8988T (cell line): ENCODE measurements around the gene POTEB2.
"Not testable (repeated sequence)": the region's sequence is repeated elsewhere in the genome, so short reads cannot be mapped to it uniquely, and the experiment has no call there.

Source experiments
- DNase-seq: peaks from one replicate; pipeline ENCODE4 v3.0.0; 2011

The POTEB2 gene

DNA sequence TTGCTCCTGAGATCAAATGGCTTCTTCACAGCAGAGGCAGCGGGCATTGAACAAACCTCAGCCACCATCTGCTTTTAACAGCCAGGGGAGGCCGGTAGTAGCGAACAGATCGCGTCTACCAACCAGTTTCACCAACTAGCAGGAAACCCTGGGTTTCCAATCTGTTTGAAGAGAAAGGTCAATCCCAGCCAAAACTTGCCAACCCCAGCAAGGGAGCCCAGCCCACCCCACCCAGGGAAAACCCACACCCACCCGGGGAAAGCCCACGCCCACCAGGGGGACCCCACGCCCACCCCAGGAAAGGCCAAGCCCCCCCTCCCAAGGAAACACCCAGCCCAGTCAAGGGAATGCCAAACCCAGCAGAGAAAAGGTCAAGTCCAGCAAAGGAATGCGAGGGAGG lies at the start of gene POTEB2:
POTEB2 (minus strand) TSS at position 101 of the 400 bp plus-strand sequence; CDS start at position 68, 33 bp downstream.
- DNase-seq, result not testable (repeated sequence)

DNA sequence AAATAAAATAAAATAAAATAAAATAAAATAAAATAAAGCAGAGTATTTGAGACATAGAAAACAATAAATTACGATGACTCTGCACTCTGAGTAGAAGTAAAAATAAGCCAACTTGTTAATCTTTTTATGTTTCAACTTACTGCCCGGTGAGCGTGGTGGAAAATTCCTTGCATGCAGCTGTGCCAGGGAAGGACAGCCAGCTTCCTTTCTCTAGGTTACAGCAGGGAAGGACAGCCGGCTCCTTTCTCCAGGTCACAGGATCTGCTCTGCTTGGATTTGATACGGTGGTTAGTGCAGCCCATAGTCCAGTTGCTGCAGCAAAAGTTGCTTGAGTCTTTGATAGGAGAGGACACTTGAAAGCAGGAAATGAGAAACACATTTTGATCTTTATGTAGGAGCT lies 13.8 kb upstream of the POTEB2 start:
- DNase-seq, result not testable (repeated sequence)

GRCh38 chr15:20878464-20878863 lies 12.3 kb upstream of the POTEB2 start:
- DNase-seq, result not testable (repeated sequence)

DNA sequence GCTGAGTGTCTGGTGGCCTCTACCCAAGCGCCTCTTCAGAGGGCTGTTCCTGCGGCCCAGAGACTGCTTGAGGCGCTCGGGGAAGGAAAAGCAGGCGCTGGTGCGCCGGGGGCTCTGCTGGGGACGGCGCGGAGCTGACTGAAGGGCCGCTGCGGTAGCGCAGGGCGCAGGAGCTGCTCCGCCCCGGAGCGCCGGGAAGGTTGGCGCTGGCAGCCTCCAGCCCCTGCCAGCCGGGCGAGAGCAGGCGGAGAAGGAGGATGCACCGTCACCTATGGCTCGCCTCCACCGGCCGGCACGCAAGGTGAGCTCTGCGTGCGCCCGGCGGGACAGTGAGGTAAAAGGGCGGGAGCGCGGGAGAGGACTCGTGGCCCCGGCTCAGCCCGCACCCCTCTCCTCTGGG lies 11.7 kb upstream of the POTEB2 start:
- DNase-seq, result not testable (repeated sequence)
